Stimulated activated naive B cell treated with anti-CD40 and anti-IgM and Interleukin-4, amounts not matched to agents 10 μg/mL and 1 μg/mL and 100 μg/mL, for 72 hours (primary cell): Measurements from ENCODE around the gene ITGAD.
"Not testable (repeated sequence)": the region's sequence is repeated elsewhere in the genome, so short reads cannot be mapped to it uniquely, and the experiment has no call there.

Source experiments
- ATAC-seq, 2 donors: fragments of 150-1000 bp; cut with Tn5 transposase; replicated peaks; 2 replicates each; pipeline ENCODE4 v1.10.0; 2021; ENCODE audit warnings: moderate library complexity in 1 of 2
- DNase-seq: peaks from one replicate; pipeline ENCODE4 v3.0.0; 2021
- H3K27ac Mint-ChIP-seq: one replicate; pipeline ENCODE4 v1.8.0; 2022; ENCODE audit warnings: mild to moderate bottlenecking, mixed read lengths
- H3K27me3 Mint-ChIP-seq, 2 donors: one replicate each; pipeline ENCODE4 v1.8.0; 2022; ENCODE audit warnings: mixed read lengths in 2 of 2
- H3K36me3 Mint-ChIP-seq, 2 donors: one replicate each; pipeline ENCODE4 v1.8.0; 2022; ENCODE audit warnings: mixed read lengths in 2 of 2, mild to moderate bottlenecking in 1 of 2
- H3K4me1 Mint-ChIP-seq, 2 donors: one replicate each; pipeline ENCODE4 v1.8.0; 2022; ENCODE audit warnings: mixed read lengths in 2 of 2, mild to moderate bottlenecking in 1 of 2
- H3K4me3 Mint-ChIP-seq, 2 donors: one replicate each; pipeline ENCODE4 v1.8.0; 2022; ENCODE audit warnings: mild to moderate bottlenecking in 2 of 2, mixed read lengths in 2 of 2, moderate library complexity in 1 of 2
- H3K9me3 Mint-ChIP-seq, 2 donors: one replicate each; pipeline ENCODE4 v1.8.0; 2022; ENCODE audit warnings: mixed read lengths in 2 of 2, mild to moderate bottlenecking in 1 of 2

Gene ITGAD

GRCh38 chr16:31402687-31403086, 9.6 kb downstream of the ITGAD start:
- peaks cover 10 to 24% of the 10 kb centered on the region in 2 donors for H3K27me3 Mint-ChIP-seq
- no peak overlapping the region for H3K4me3 Mint-ChIP-seq
- H3K27ac Mint-ChIP-seq, result no peak overlapping the region
- DNase-seq, result no peak
- H3K36me3 Mint-ChIP-seq, result peaks cover 5 to 11% of the 10 kb centered on the region in 2 donors
- H3K9me3 Mint-ChIP-seq, result peaks cover 9 to 11% of the 10 kb centered on the region in 2 donors
- no peak for ATAC-seq
- H3K4me1 Mint-ChIP-seq, result peaks cover 7 to 12% of the 10 kb centered on the region in 2 donors

- DNase-seq (no peak), ATAC-seq (no peak)
- H3K4me3 Mint-ChIP-seq, result peak overlapping the region in 1 of 2 donors; percentile 50
- H3K36me3 Mint-ChIP-seq, result peaks cover 3 to 11% of the 10 kb centered on the region in 2 donors
- peaks cover 9 to 11% of the 10 kb centered on the region in 2 donors for H3K9me3 Mint-ChIP-seq
- H3K27ac Mint-ChIP-seq, result no peak overlapping the region
- H3K4me1 Mint-ChIP-seq, result peaks cover 7 to 12% of the 10 kb centered on the region in 2 donors
- H3K27me3 Mint-ChIP-seq, result peaks cover 16 to 32% of the 10 kb centered on the region in 2 donors
Measured at GRCh38 chr16:31403590-31404352, 10.6 kb downstream of the ITGAD start.

- Mint-ChIP-seq H3K27ac (peak overlapping the region; percentile 2), H3K36me3 (peaks cover 3 to 5% of the 10 kb centered on the region in 2 donors), H3K4me1 (peaks cover 7 to 8% of the 10 kb centered on the region in 2 donors), H3K4me3 (peak overlapping the region in 1 of 2 donors; percentile 50), H3K9me3 (peaks cover 4 to 6% of the 10 kb centered on the region in 2 donors), H3K27me3 (peaks cover 14 to 28% of the 10 kb centered on the region in 2 donors)
- no peak for ATAC-seq
- no peak for DNase-seq
Measured at GRCh38 chr16:31404353-31405064, 11.4 kb downstream of the ITGAD start.

GRCh38 chr16:31407406-31407805, 14.3 kb downstream of the ITGAD start:
- H3K4me3 Mint-ChIP-seq, result no peak overlapping the region
- no peak overlapping the region for H3K27ac Mint-ChIP-seq
- peaks cover 22 to 28% of the 10 kb centered on the region in 2 donors for H3K27me3 Mint-ChIP-seq
- no peak for ATAC-seq
- DNase-seq, result no peak
- H3K4me1 Mint-ChIP-seq, result peaks cover 0 to 2% of the 10 kb centered on the region in 2 donors
- no peaks in the 10 kb centered on the region for H3K9me3 Mint-ChIP-seq
- H3K36me3 Mint-ChIP-seq, result no peaks in the 10 kb centered on the region

GRCh38 chr16:31409433-31409832, 16.3 kb downstream of the ITGAD start:
- Mint-ChIP-seq H3K36me3 (no peaks in the 10 kb centered on the region), H3K9me3 (no peaks in the 10 kb centered on the region), H3K27ac (no peak overlapping the region), H3K4me3 (no peak overlapping the region), H3K4me1 (peaks cover 9% of the 10 kb centered on the region in 2 donors), H3K27me3 (peaks cover 33 to 38% of the 10 kb centered on the region in 2 donors)
- ATAC-seq, result no peak
- no peak for DNase-seq

- H3K9me3 Mint-ChIP-seq, result no peaks in the 10 kb centered on the region
- no peaks in the 10 kb centered on the region for H3K36me3 Mint-ChIP-seq
- peaks cover 34% of the 10 kb centered on the region in 2 donors for H3K27me3 Mint-ChIP-seq
- ATAC-seq, result no peak
- DNase-seq, result no peak
- H3K4me3 Mint-ChIP-seq, result no peak overlapping the region
- no peak overlapping the region for H3K27ac Mint-ChIP-seq
- peaks cover 9% of the 10 kb centered on the region in 2 donors for H3K4me1 Mint-ChIP-seq
Measured at GRCh38 chr16:31410082-31410481, 16.9 kb downstream of the ITGAD start.

GRCh38 chr16:31411024-31411844, 18.1 kb downstream of the ITGAD start:
- Mint-ChIP-seq H3K27me3 (peaks cover 41 to 44% of the 10 kb centered on the region in 2 donors), H3K9me3 (no peaks in the 10 kb centered on the region), H3K4me1 (peaks cover 9 to 11% of the 10 kb centered on the region in 2 donors), H3K27ac (no peak overlapping the region), H3K4me3 (no peak overlapping the region), H3K36me3 (no peaks in the 10 kb centered on the region)
- DNase-seq (no peak), ATAC-seq (no peak)

- Mint-ChIP-seq H3K4me1 (peaks cover 9 to 11% of the 10 kb centered on the region in 2 donors), H3K9me3 (no peaks in the 10 kb centered on the region), H3K27me3 (peaks cover 39 to 43% of the 10 kb centered on the region in 2 donors), H3K27ac (no peak overlapping the region), H3K36me3 (no peaks in the 10 kb centered on the region), H3K4me3 (no peak overlapping the region)
- no peak for DNase-seq
- ATAC-seq, result no peak
Measured at GRCh38 chr16:31412750-31413149, 19.6 kb downstream of the ITGAD start.

GRCh38 chr16:31413381-31413780, 20.2 kb downstream of the ITGAD start:
- H3K27ac Mint-ChIP-seq, result peak overlapping the region; percentile 4
- ATAC-seq, result no peak
- peaks cover 9 to 11% of the 10 kb centered on the region in 2 donors for H3K4me1 Mint-ChIP-seq
- no peak for DNase-seq
- H3K27me3 Mint-ChIP-seq, result peaks cover 42 to 45% of the 10 kb centered on the region in 2 donors
- no peaks in the 10 kb centered on the region for H3K36me3 Mint-ChIP-seq
- no peak overlapping the region for H3K4me3 Mint-ChIP-seq
- H3K9me3 Mint-ChIP-seq, result no peaks in the 10 kb centered on the region

GRCh38 chr16:31413943-31414342, 20.8 kb downstream of the ITGAD start:
- ATAC-seq (no peak), DNase-seq (no peak)
- no peak overlapping the region for H3K27ac Mint-ChIP-seq
- no peaks in the 10 kb centered on the region for H3K9me3 Mint-ChIP-seq
- H3K36me3 Mint-ChIP-seq, result no peaks in the 10 kb centered on the region
- H3K4me3 Mint-ChIP-seq, result no peak overlapping the region
- peaks cover 40 to 41% of the 10 kb centered on the region in 2 donors for H3K27me3 Mint-ChIP-seq
- H3K4me1 Mint-ChIP-seq, result peaks cover 9 to 11% of the 10 kb centered on the region in 2 donors

- H3K4me1 Mint-ChIP-seq, result peaks cover 9 to 11% of the 10 kb centered on the region in 2 donors
- DNase-seq (no peak), ATAC-seq (no peak)
- H3K36me3 Mint-ChIP-seq, result no peaks in the 10 kb centered on the region
- peaks cover 36 to 40% of the 10 kb centered on the region in 2 donors for H3K27me3 Mint-ChIP-seq
- H3K27ac Mint-ChIP-seq, result no peak overlapping the region
- no peaks in the 10 kb centered on the region for H3K9me3 Mint-ChIP-seq
- no peak overlapping the region for H3K4me3 Mint-ChIP-seq
Measured at GRCh38 chr16:31414706-31415105, 21.6 kb downstream of the ITGAD start.

- no peaks in the 10 kb centered on the region for H3K9me3 Mint-ChIP-seq
- no peak for ATAC-seq
- H3K27ac Mint-ChIP-seq, result no peak overlapping the region
- H3K36me3 Mint-ChIP-seq, result no peaks in the 10 kb centered on the region
- DNase-seq, result no peak
- H3K4me1 Mint-ChIP-seq, result peaks cover 9 to 15% of the 10 kb centered on the region in 2 donors
- no peak overlapping the region for H3K4me3 Mint-ChIP-seq
- peaks cover 35 to 40% of the 10 kb centered on the region in 2 donors for H3K27me3 Mint-ChIP-seq
Measured at GRCh38 chr16:31416371-31416770, 23.2 kb downstream of the ITGAD start.

GRCh38 chr16:31417036-31417435, 23.9 kb downstream of the ITGAD start:
- not testable (repeated sequence) for H3K4me3 Mint-ChIP-seq, ATAC-seq, DNase-seq, H3K36me3 Mint-ChIP-seq, H3K9me3 Mint-ChIP-seq, H3K27ac Mint-ChIP-seq
- H3K27me3 Mint-ChIP-seq, result peaks cover 35 to 40% of the 10 kb centered on the region in 2 donors
- peaks cover 9 to 15% of the 10 kb centered on the region in 2 donors for H3K4me1 Mint-ChIP-seq

GRCh38 chr16:31417916-31418315, 24.8 kb downstream of the ITGAD start:
- ATAC-seq (no peak), DNase-seq (no peak)
- H3K4me3 Mint-ChIP-seq, result no peak overlapping the region
- no peaks in the 10 kb centered on the region for H3K36me3 Mint-ChIP-seq
- H3K4me1 Mint-ChIP-seq, result peaks cover 9 to 15% of the 10 kb centered on the region in 2 donors
- no peak overlapping the region for H3K27ac Mint-ChIP-seq
- H3K9me3 Mint-ChIP-seq, result no peaks in the 10 kb centered on the region
- H3K27me3 Mint-ChIP-seq, result peaks cover 29 to 48% of the 10 kb centered on the region in 2 donors
